GM10266 (cell line): ENCODE results near the gene CCDC138.

Experiments
- DNase-seq: peaks from one replicate; pipeline ENCODE4 v3.0.0; 2012; ENCODE audit errors: extremely low spot score
- CTCF ChIP-seq: IDR thresholded peaks from 2 replicates; pipeline ENCODE4 v1.5.1; 2012; ENCODE audit warnings: mild to moderate bottlenecking, low read depth; ENCODE audit not compliant: control insufficient read depth, insufficient read depth; ENCODE audit errors: missing control alignments

CCDC138 gene

DNA sequence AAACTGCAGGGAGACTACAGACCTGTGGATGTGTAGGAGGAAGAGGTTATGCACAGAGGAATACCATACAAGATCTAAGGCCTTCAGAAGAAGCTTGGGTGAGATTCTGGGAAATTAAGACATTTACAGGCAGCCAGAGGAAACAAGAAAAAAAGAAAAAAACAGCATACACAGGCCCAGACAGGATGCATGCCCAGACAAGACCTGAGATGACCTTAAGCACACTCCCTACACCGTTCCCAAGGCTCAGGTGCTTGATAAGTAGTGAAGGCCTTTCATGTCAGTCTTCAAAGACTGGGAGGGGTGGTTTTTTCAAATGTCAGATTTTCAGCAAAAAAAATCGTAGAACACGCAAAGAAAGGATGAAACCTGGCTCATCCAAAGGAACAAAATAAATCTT is 83.0 kb downstream of the CCDC138 start:
- TF ChIP-seq CTCF: no peak
- no peak for DNase-seq

DNA sequence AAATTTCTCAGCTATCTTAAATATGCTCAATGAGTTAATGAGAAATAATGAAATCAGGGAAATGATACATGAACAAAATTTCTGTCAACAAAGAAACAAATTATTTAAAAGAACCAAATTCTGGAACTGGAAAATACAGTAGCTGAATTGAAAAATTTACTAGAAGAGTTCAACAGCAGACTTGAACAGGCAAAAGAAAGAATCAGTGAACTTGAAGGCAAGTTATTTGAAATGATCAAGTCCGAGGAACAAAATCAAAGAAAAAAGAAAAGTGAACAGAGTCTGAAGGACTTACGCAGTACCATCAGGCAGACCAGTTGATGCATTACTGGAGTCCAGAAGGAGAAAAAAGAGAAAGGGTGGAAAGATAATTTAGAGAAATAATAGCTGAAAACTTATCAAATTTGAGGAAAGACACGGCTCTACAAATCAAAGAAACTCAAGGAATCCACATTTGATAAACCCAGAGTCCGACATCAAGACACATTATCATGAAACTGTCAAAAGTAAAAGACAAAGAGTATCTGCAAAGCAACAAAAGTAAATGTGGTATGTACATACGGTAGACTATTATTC is 83.6 kb downstream of the CCDC138 start:
- TF ChIP-seq CTCF: no peak
- no peak for DNase-seq

- no peak for DNase-seq
- TF ChIP-seq CTCF: no peak
Observed at GRCh38 chr2:108877506-108877905, 90.9 kb downstream of the CCDC138 start.

DNA sequence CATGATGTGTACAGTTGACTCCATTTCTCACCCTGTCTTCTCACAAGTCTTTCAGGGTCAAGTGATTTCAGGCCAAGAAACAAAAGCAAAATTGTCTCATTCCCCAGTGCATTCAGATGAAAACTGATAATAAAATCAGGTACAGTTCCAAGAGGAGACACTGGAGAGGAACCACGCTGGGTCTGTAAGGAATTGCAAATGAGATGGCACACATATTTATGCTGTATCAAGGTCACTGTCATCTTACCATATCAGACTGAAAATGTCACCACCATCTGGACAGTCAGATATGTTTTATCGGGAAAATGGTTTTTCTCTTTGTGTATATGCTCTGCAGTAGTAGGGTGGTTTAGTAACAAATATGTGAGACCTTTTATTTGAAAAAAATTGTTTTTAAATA is 91.7 kb downstream of the CCDC138 start:
- DNase-seq: no peak
- TF ChIP-seq CTCF: no peak

GRCh38 chr2:108884619-108885018 is 98.0 kb downstream of the CCDC138 start:
- no peak for DNase-seq

GRCh38 chr2:108889907-108890306 is 103.3 kb downstream of the CCDC138 start:
- TF ChIP-seq CTCF: no peak
- DNase-seq: no peak

More at GRCh38 chr2:108884619-108885018, 98.0 kb downstream of the CCDC138 start:
- no peak for TF ChIP-seq CTCF

DNA sequence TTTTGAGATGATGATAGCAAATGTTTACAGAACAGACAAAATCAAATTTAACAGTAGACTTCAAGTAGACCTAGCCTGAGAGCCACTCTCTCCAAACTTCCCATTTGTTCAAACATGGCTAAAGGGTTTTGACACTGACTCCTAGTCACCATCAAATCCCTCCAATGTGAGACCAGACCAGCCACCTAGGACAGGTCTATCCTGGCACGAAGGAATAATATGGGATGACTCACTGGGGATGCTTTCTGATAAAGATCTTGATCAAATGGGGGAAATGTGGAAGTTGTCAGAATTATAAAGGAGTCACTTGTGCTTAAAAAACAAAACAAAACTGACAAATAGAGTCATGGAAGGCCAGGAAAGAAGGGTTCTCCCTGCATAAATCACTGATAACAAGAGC is 106.7 kb downstream of the CCDC138 start:
- no peak for DNase-seq
- TF ChIP-seq CTCF: no peak
